H1 (cell line): Measurements from ENCODE around the gene SHISA7. TPM values are rescaled to one million over a fixed set of nuclear protein-coding genes. Genes with fewer than 3 reads are reported as not detected.

Source experiments
- CTCF ChIA-PET: fragments of 300-600 bp; sonication (Branson Sonifier 250); formaldehyde crosslinking; loops from one replicate; lab custom pipeline; 2021; ENCODE audit not compliant: partially characterized antibody; lab: Charles Lee
- POLR2A ChIA-PET: fragments of 300-600 bp; sonication (Branson Sonifier 250); formaldehyde crosslinking; loops from one replicate; lab custom pipeline; 2021; ENCODE audit warnings: inconsistent platforms; ENCODE audit not compliant: partially characterized antibody; lab: Charles Lee
- DNase-seq, 2 experiments: peaks; one replicate each; pipeline versions ENCODE4 v3.0.0 to v3.0.0-alpha.2; 2010 to 2022; ENCODE audit warnings: low spot score in 2 of 2, low read depth in 1 of 2, mixed read lengths in 1 of 2
- FAIRE-seq: peaks from 2 replicates; lab custom pipeline; 2011; peaks lifted over from hg19 to GRCh38; lab: Jason Lieb, UNC
- H2AFZ ChIP-seq: 2 replicates; pipeline ENCODE4 v1.8.1; 2012; ENCODE audit warnings: low read length, inconsistent platforms
- H2AK5ac ChIP-seq: 2 replicates; pipeline ENCODE4 v1.6.1; 2013; ENCODE audit warnings: low read depth, low read length
- H2BK120ac ChIP-seq: replicated peaks from 2 replicates; pipeline ENCODE3; 2013; ENCODE audit warnings: low read depth, low read length, inconsistent platforms
- H2BK12ac ChIP-seq: 2 replicates; pipeline ENCODE4 v1.6.1; 2013; ENCODE audit warnings: low read depth, low read length
- H2BK15ac ChIP-seq: 2 replicates; pipeline ENCODE4 v1.6.1; 2013; ENCODE audit warnings: low read length
- H2BK20ac ChIP-seq: 2 replicates; pipeline ENCODE4 v1.6.1; 2013; ENCODE audit warnings: low read length
- H2BK5ac ChIP-seq: 2 replicates; pipeline ENCODE4 v1.6.1; 2013; ENCODE audit warnings: low read depth, low read length
- H3K14ac ChIP-seq: 2 replicates; pipeline ENCODE4 v1.6.1; 2013; ENCODE audit warnings: inconsistent platforms; ENCODE audit not compliant: insufficient read length
- H3K18ac ChIP-seq: 2 replicates; pipeline ENCODE4 v1.6.1; 2013; ENCODE audit warnings: low read length; ENCODE audit errors: extremely low read depth
- H3K23ac ChIP-seq: 2 replicates; pipeline ENCODE4 v1.6.1; 2013; ENCODE audit warnings: inconsistent platforms; ENCODE audit not compliant: insufficient read length
- H3K23me2 ChIP-seq: 2 replicates; pipeline ENCODE4 v1.6.1; 2013; ENCODE audit warnings: low read depth, low read length
- H3K27ac ChIP-seq: 2 replicates; pipeline ENCODE4 v1.6.1; 2011; ENCODE audit warnings: low read depth, low read length, inconsistent platforms
- H3K27me3 ChIP-seq, 4 experiments: replicated peaks in 1 of 4; 1 replicate in 1 of 4; 2 replicates in 3 of 4; pipeline versions ENCODE4 v1.6.1 to v1.8.1; 2011 to 2013; ENCODE audit warnings: low read length in 3 of 4, mild to moderate bottlenecking in 3 of 4, inconsistent platforms in 2 of 4, mixed read lengths in 2 of 4, moderate library complexity in 1 of 4; ENCODE audit not compliant: control insufficient read depth in 3 of 4, insufficient read depth in 3 of 4; ENCODE audit errors: extremely low read depth in 1 of 4
- H3K36me3 ChIP-seq, 4 experiments: 2 replicates each; pipeline versions ENCODE4 v1.6.1 to v1.8.1; 2011 to 2013; ENCODE audit warnings: mild to moderate bottlenecking in 4 of 4, low read length in 3 of 4, moderate library complexity in 2 of 4, control low read depth in 1 of 4, inconsistent platforms in 1 of 4; ENCODE audit not compliant: insufficient read depth in 4 of 4, control insufficient read depth in 2 of 4
- H3K4ac ChIP-seq: replicated peaks from 2 replicates; pipeline ENCODE3; 2013; ENCODE audit warnings: low read length, low read depth, mixed read lengths, inconsistent platforms; ENCODE audit not compliant: insufficient read length
- H3K4me1 ChIP-seq, 4 experiments: replicated peaks in 1 of 4; 1 replicate in 1 of 4; 2 replicates in 3 of 4; pipeline versions ENCODE4 v1.6.1 to v1.8.1; 2011 to 2013; ENCODE audit warnings: low read length in 3 of 4, inconsistent platforms in 2 of 4, mixed read lengths in 1 of 4; ENCODE audit not compliant: insufficient read depth in 4 of 4, control insufficient read depth in 3 of 4
- H3K4me2 ChIP-seq, 2 experiments: 2 replicates each; pipeline versions ENCODE4 v1.6.1 to v1.8.1; 2011 to 2013; ENCODE audit warnings: low read depth in 2 of 2, low read length in 2 of 2, control low read depth in 1 of 2, inconsistent platforms in 1 of 2, mild to moderate bottlenecking in 1 of 2; ENCODE audit not compliant: insufficient read depth in 1 of 2
- H3K4me3 ChIP-seq, 4 experiments: fragments of 200-600, 300-600 bp in 1 of 4; sonication (generic), shearing (Covaris generic), sonication (Bioruptor Twin) in 1 of 4; 2 replicates each; pipeline versions ENCODE4 v1.5.1 to v1.8.1; 2011 to 2016; ENCODE audit warnings: low read length in 4 of 4, low read depth in 3 of 4, control low read depth in 2 of 4, inconsistent platforms in 2 of 4, mild to moderate bottlenecking in 2 of 4, mixed read lengths in 1 of 4, moderate library complexity in 1 of 4; ENCODE audit not compliant: insufficient read depth in 2 of 4; ENCODE audit errors: extremely low read depth in 1 of 4
- H3K56ac ChIP-seq: replicated peaks from 2 replicates; pipeline ENCODE3; 2013; ENCODE audit warnings: low read depth, mild to moderate bottlenecking, mixed read lengths, low read length, inconsistent platforms; ENCODE audit not compliant: insufficient read length
- H3K79me1 ChIP-seq: 2 replicates; pipeline ENCODE4 v1.6.1; 2013; ENCODE audit warnings: low read depth, low read length, control low read depth
- H3K79me2 ChIP-seq, 2 experiments: 2 replicates each; pipeline versions ENCODE4 v1.6.1 to v1.8.1; 2012 to 2013; ENCODE audit warnings: low read length in 2 of 2, mild to moderate bottlenecking in 2 of 2, inconsistent platforms in 1 of 2; ENCODE audit not compliant: insufficient read depth in 2 of 2, control insufficient read depth in 1 of 2
- H3K9ac ChIP-seq, 4 experiments: replicated peaks in 1 of 4; 1 replicate in 1 of 4; 2 replicates in 3 of 4; pipeline versions ENCODE4 v1.6.1 to v1.8.1; 2011 to 2013; ENCODE audit warnings: low read depth in 3 of 4, low read length in 3 of 4, control low read depth in 2 of 4, mild to moderate bottlenecking in 2 of 4, moderate library complexity in 2 of 4, inconsistent platforms in 1 of 4; ENCODE audit errors: extremely low read depth in 1 of 4
- H3K9me3 ChIP-seq, 2 experiments: 2 replicates each; pipeline versions ENCODE4 v1.6.1 to v1.8.1; 2012 to 2013; ENCODE audit warnings: mild to moderate bottlenecking in 2 of 2, moderate library complexity in 2 of 2, control low read depth in 1 of 2, inconsistent platforms in 1 of 2, low read depth in 1 of 2, low read length in 1 of 2, mixed read lengths in 1 of 2; ENCODE audit not compliant: insufficient read depth in 2 of 2
- H4K20me1 ChIP-seq, 2 experiments: replicated peaks in 1 of 2; 2 replicates each; pipeline versions ENCODE3 to v1.8.1; 2011 to 2013; ENCODE audit warnings: inconsistent platforms in 2 of 2, low read length in 2 of 2, mild to moderate bottlenecking in 1 of 2; ENCODE audit not compliant: insufficient read depth in 2 of 2, control insufficient read depth in 1 of 2
- H4K5ac ChIP-seq: 2 replicates; pipeline ENCODE4 v1.6.1; 2013; ENCODE audit warnings: low read length, low read depth, mixed read lengths, inconsistent platforms; ENCODE audit not compliant: insufficient read length
- H4K8ac ChIP-seq: 2 replicates; pipeline ENCODE4 v1.8.0; 2013; ENCODE audit warnings: mild to moderate bottlenecking, moderate library complexity, low read length, inconsistent platforms; ENCODE audit not compliant: insufficient read depth; ENCODE audit errors: extremely low read depth
- H4K91ac ChIP-seq: replicated peaks from 2 replicates; pipeline ENCODE3; 2013; ENCODE audit warnings: low read length, mixed read lengths, inconsistent platforms; ENCODE audit not compliant: insufficient read length
- EP300 ChIP-seq, 2 experiments: IDR thresholded peaks; 1 replicate in 1 of 2; 2 replicates in 1 of 2; pipeline ENCODE4 v1.6.1; 2011 to 2012; ENCODE audit warnings: low read depth in 2 of 2, low read length in 2 of 2, mild to moderate bottlenecking in 2 of 2, borderline replicate concordance in 1 of 2, inconsistent platforms in 1 of 2, moderate library complexity in 1 of 2
- EZH2 ChIP-seq: fragments of 200-600 bp; sonication (generic); IDR thresholded peaks from 2 replicates; pipeline ENCODE4 v1.7.1; 2012; ENCODE audit warnings: low read depth, mild to moderate bottlenecking, moderate library complexity, low read length, inconsistent platforms; ENCODE audit not compliant: severe bottlenecking
- HDAC2 ChIP-seq, 2 experiments: fragments of 300-600 bp in 1 of 2; sonication (generic) in 1 of 2; IDR thresholded peaks; 2 replicates each; pipeline ENCODE4 v1.6.1; 2011 to 2012; ENCODE audit warnings: low read depth in 2 of 2, low read length in 2 of 2, mild to moderate bottlenecking in 2 of 2, moderate library complexity in 2 of 2, borderline replicate concordance in 1 of 2, inconsistent platforms in 1 of 2
- JUND ChIP-seq: IDR thresholded peaks from 2 replicates; pipeline ENCODE4 v1.6.1; 2011; ENCODE audit warnings: mild to moderate bottlenecking, improper control_type of control experiment, low read length
- NRF1 ChIP-seq: IDR thresholded peaks from 2 replicates; pipeline ENCODE4 v1.6.1; 2011; ENCODE audit warnings: mild to moderate bottlenecking, low read depth, low read length, improper control_type of control experiment
- SAP30 ChIP-seq: fragments of 300-600 bp; sonication (generic); IDR thresholded peaks from 2 replicates; pipeline ENCODE4 v1.7.1; 2012; ENCODE audit warnings: low read length, moderate library complexity, mild to moderate bottlenecking, inconsistent platforms; ENCODE audit not compliant: insufficient read depth, insufficient replicate concordance
- TAF1 ChIP-seq: IDR thresholded peaks from 2 replicates; pipeline ENCODE4 v1.6.1; 2011; ENCODE audit warnings: mild to moderate bottlenecking, low read depth, low read length
- WGBS, 2 experiments: shearing (Covaris generic) in 1 of 2; methylation state at CpG; one replicate each; pipeline versions ENCODE4 v1.1.6 to v1.1.7; 2013 to 2015; ENCODE audit warnings: low lambda C conversion rate in 2 of 2, mixed read lengths in 2 of 2, inconsistent platforms in 1 of 2, low coverage in 1 of 2, missing lambda C conversion rate in 1 of 2; ENCODE audit not compliant: insufficient replicate concordance in 2 of 2, insufficient coverage in 1 of 2, insufficient read length in 1 of 2; ENCODE audit errors: extremely low coverage in 1 of 2, missing lambda C conversion rate in 1 of 2; 5-methylcytosine and 5-hydroxymethylcytosine counted together
- polyA plus RNA-seq, 7 experiments: library from polyadenylated mRNA; depleted of rRNA in 3 of 7; stranded (reverse) in 5 of 7; unstranded in 2 of 7; fragments of >200 nt in 5 of 7; fragments of 200-250 nt in 2 of 7; gene quantifications; 1 replicate in 5 of 7; 2 replicates in 1 of 7; 4 replicates in 1 of 7; pipeline versions ENCODE4 v1.2.1 to v1.2.3, GENCODE V29; 2011 to 2013; ENCODE audit warnings: missing spikeins in 2 of 7, mixed read lengths in 2 of 7
- total RNA-seq: library from RNA; stranded (reverse); fragmentation: NEBNext Ultra II Directional; extraction: Animal tissue kit (Norgen Biotek cat#: 25700); gene quantifications from 2 replicates; pipeline ENCODE4 v1.2.1, GENCODE V29; 2021
- TF ChIP-seq, protein P1 (sequence below): IDR thresholded peaks from 2 replicates; pipeline ENCODE4 v1.6.1; 2012; ENCODE audit warnings: inconsistent platforms

Gene SHISA7
- total and polyA plus RNA-seq, 2 of the 8 experiments (the other 6 are each of a cell fraction or from before 2014, with no cell fraction given): 0.76 to 1.0 TPM

DNA sequence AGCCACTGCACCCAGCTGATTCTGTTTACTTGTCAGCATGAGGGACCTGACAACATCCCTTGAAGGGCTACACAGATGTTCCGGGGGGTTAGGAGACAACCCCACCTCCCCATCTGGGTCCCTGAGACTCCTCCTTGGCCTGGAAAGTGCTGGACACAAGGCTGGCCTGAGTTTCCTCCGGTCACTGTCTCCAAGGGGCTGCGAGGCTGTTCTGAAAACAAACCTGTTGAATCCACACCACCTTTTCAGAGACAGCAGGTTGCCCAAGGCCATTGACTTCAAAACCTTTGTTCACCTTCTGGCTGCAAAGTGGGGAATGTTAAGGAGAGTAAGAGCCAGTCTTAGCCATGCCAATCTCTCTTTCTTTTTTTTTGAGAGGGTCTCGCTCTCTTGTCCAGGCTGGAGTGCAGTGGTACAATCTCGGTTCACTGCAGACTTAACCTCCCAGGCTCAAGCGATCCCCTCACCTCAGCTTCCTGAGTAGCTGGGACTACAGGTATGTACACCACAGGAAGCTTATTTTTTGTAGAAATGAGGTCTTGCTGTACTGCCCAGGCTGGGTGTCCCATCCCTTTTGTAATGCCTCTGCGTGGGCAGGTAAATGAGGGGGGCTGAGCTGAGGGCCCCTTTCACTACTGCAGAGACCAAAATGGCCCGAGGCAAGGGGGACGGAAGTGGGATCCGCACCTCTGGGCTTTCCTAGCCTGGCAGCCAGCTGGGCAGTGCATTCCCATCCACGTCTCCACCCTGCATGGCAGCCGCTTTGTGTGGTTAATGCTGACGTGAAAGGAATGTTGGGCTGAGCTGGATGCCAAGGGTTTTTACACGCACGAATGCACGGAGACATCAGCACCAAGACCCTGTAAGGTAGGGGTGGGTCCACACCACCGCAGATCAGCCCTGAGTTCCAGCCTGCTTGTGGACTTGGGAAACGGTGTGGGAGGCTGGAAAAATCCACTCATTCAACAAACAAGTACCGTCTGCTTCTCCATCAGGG lies 31.5 kb upstream of the SHISA7 start:
- DNase-seq: no peak
- CTCF ChIA-PET: interaction anchor here (1.1 to 2.1 kb wide), 3 partner anchors 9 to 29 kb away, joined by 5 to 7 read pairs (median 5); no protein-coding TSS in a partner anchor
- H3K23ac ChIP-seq: no peak overlapping the region
- no peak for TF ChIP-seq NRF1
- TF ChIP-seq SAP30: no peak
- no peak for TF ChIP-seq EZH2
- no peak for TF ChIP-seq HDAC2 (IDR thresholded peaks at IDR 0.05; ENCODE audit: borderline replicate concordance in 1 of 2, low read depth in 2 of 2, low read length in 2 of 2)
- TF ChIP-seq TAF1: no peak
- no peak for TF ChIP-seq JUND
- TF ChIP-seq, protein P1, sequence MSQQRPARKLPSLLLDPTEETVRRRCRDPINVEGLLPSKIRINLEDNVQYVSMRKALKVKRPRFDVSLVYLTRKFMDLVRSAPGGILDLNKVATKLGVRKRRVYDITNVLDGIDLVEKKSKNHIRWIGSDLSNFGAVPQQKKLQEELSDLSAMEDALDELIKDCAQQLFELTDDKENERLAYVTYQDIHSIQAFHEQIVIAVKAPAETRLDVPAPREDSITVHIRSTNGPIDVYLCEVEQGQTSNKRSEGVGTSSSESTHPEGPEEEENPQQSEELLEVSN: no peak
- TF ChIP-seq EP300 (IDR thresholded peaks at IDR 0.05; ENCODE audit: borderline replicate concordance in 1 of 2, low read depth in 2 of 2, low read length in 2 of 2): no peak

More for the DNA sequence above, 31.5 kb upstream of the SHISA7 start:
- Histone ChIP-seq H3K14ac (no peak overlapping the region), H4K5ac (peak overlapping the region; percentile 60), H3K9ac (no peak overlapping the region), H3K79me2 (peaks cover 0 to 16% of the 10 kb centered on the region in 2 experiments; a peak in 2 of 4 replicates), H3K4me2 (0 out of 4 replicates have a peak overlapping the region, but pooled peaks have one; percentile 6 to 37), H3K4me1 (peaks cover 0 to 16% (median 6%) of the 10 kb centered on the region in 4 experiments; a peak in 5 of 7 replicates), H4K8ac (no peak overlapping the region; the same call in 1 of the 2 replicates), H3K9me3 (no peaks in the 10 kb centered on the region), H2BK15ac (peak overlapping the region; percentile 98; the same call in 1 of the 2 replicates), H3K27ac (no peak overlapping the region; the same call in 1 of the 2 replicates), H2BK120ac (peak overlapping the region; percentile 51), H3K79me1 (peaks cover 11% of the 10 kb centered on the region), H2AFZ (no peak overlapping the region), H3K4me3 (no peak overlapping the region), H4K20me1 (no peaks in the 10 kb centered on the region), H2BK5ac (peak overlapping the region; percentile 66; the same call in 1 of the 2 replicates), H2BK12ac (peak overlapping the region; percentile 95; the same call in 1 of the 2 replicates), H3K27me3 (no peaks in the 10 kb centered on the region; a peak in 2 of 7 replicates), H2AK5ac (peak overlapping the region; percentile 99), H4K91ac (peak overlapping the region; percentile 59), H3K18ac (no peak overlapping the region), H3K56ac (no peak overlapping the region), H3K4ac (no peak overlapping the region), H2BK20ac (peak overlapping the region; percentile 93; the same call in 1 of the 2 replicates), H3K23me2 (peaks cover 3% of the 10 kb centered on the region), H3K36me3 (no peaks in the 10 kb centered on the region)
- 89% methylated on average over 19 of the region's 19 CpGs; no CpG with 5 or more reads in 1 of the 2 experiments for WGBS, 2 experiments
- POLR2A ChIA-PET: interaction anchor here (1.0 to 7.6 kb wide), 6 partner anchors 8 to 125 kb away, joined by 3 to 57 read pairs (median 4); partner anchors contain the start of genes FIZ1, NAT14, SSC5D and ZNF524
- FAIRE-seq: no peak
